ENCODE results near the gene AHNAK.
"Not testable (repeated sequence)": the region's sequence is repeated elsewhere in the genome, so short reads cannot be mapped to it uniquely, and the experiment has no call there.

The AHNAK gene

DNA sequence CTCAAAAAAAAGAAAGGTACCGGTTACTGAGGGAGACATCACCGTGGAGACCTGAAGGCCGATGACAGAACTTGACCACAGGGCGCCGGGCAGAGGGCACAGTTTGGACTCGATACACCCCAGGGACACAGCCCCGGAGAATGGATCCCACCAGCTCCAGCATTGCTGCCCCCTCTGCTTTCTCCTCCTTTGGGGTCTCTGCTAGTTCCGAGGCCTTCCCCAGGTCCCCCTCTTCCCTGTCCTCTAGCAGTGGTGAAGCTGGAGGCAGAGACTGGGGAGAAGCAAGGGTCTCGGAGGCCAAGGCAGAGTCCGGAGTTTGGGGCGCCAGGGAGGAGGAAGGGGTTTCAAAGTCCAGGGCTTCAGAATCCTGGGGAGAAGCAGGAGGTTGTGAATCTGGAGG is 31.9 kb upstream of the AHNAK start:
- TF ChIP-seq ZNF274 (IDR thresholded peaks at IDR 0.05; ENCODE audit: low read depth, low read length): no peak
- no peak overlapping the region for H3K4me3 ChIP-seq (ENCODE audit: low read length)

DNA sequence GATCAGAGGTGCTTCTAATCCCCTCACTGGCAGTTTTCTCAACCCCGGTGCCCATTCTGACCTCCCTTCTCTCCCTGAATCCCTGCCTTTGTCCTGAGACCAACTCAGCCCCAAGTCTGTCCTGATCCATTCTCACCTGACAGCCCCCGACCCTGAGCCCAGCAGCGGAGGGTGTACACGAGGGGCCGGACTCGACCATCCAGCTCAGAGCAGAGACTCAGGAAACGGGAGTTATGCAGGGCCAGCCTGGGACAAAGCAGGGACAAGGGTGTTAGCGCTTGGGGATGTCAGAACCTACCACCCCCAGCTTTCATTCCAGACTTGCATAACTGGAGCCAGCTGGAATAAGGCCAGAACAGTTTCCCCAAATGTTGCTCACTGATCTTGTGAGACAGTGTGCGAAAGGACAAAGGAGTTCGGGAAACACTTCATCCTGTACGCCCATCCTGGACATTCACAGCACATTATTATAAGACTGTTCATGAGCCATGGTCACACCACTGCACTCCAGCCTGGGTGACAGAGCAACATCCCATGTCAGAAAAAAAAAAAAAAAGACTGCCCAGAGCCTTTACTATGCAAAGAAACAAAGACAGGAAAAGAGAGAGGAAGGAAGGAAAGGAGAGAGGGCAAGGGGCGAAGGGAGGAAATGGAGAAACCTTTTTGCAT is 30.6 kb upstream of the AHNAK start:
- TF ChIP-seq ZNF274 (IDR thresholded peaks at IDR 0.05; ENCODE audit: low read depth, low read length): no peak

DNA sequence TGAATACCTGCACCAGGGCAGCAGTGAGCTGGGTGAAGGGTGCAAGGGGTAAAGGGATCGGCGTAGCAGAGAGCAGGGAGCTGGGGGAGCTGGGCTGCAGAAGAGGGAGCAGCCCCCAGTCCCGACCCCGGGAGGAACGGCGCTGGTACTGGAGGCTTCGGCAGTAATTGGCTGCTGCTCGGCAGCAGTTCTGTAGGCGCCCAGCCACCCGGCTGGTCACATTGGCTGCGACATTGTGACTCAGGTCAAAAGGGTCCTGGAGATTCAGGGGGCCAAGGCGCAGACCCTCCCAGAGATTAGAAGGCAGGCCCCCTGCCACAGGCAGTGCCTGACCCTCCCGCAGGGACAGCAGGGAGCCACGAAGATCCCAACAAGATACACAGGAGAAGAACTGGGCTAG is 29.2 kb upstream of the AHNAK start:
- H3K4me3 ChIP-seq (ENCODE audit: low read length): no peak overlapping the region
- TF ChIP-seq ZNF274 (IDR thresholded peaks at IDR 0.05; ENCODE audit: low read depth, low read length): no peak

More for the DNA sequence above, 30.6 kb upstream of the AHNAK start:
- H3K4me3 ChIP-seq (ENCODE audit: low read length): no peak overlapping the region

DNA sequence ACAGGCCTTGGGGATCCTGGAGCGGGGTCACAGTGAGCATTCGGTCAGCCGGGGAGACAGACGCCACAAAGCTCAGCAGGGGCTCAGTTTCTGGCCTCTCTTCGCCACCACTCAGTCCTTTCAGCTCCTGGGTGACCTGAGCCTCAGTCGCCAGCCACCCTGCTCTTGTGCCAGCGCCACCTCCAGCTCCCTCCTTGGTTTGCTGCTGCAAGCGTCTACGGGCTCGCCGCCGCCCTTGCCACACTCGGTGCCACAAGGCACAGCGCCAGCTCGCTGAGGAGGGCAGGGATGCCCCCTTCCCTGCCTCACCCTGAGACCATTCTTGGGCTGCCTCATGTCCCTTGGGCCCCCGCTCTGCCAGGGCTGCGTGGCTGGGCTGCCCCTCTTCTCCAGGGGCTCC is 28.6 kb upstream of the AHNAK start:
- no peak for TF ChIP-seq ZNF274 (IDR thresholded peaks at IDR 0.05; ENCODE audit: low read depth, low read length)
- H3K4me3 ChIP-seq (ENCODE audit: low read length): peak overlapping the region; percentile 68; the same call in 1 of the 2 replicates

DNA sequence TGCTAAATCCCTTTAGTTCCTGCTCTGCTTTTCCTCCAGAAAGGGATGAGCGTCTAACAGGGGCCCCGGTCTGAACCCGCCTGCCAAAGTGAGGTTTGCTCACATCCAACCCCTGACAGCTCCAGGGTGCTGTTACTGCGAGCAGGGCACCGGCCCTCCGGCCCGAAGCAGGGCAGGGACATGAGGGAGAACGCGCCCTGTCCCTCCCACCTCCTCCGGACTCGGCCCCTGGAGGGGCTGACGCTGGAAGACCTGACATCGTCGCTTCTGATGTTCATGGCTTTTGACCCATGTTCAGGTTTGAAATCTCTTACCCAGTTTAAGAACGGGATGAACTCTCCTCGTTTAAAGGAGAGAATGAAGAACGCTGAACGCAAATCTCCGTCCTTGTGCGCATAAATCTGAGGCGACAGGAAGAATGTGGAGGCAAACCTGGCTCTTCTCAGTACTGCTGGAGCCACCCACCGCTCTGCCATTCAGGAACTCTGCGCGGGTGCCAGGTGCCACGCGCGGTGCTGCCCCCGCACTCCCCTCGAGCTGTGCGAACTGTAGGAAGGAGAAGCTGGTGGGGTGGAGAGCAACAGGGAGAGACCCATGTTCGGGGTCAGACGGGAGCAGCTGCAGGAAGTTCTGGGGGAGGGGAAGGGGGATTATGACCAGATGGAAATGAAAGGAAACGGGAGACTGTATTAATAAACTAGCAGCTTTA is 27.9 kb upstream of the AHNAK start:
- TF ChIP-seq ZNF274 (IDR thresholded peaks at IDR 0.05; ENCODE audit: low read depth, low read length): no peak
- peak overlapping the region; percentile 68; the same call in 1 of the 2 replicates for H3K4me3 ChIP-seq (ENCODE audit: low read length)

DNA sequence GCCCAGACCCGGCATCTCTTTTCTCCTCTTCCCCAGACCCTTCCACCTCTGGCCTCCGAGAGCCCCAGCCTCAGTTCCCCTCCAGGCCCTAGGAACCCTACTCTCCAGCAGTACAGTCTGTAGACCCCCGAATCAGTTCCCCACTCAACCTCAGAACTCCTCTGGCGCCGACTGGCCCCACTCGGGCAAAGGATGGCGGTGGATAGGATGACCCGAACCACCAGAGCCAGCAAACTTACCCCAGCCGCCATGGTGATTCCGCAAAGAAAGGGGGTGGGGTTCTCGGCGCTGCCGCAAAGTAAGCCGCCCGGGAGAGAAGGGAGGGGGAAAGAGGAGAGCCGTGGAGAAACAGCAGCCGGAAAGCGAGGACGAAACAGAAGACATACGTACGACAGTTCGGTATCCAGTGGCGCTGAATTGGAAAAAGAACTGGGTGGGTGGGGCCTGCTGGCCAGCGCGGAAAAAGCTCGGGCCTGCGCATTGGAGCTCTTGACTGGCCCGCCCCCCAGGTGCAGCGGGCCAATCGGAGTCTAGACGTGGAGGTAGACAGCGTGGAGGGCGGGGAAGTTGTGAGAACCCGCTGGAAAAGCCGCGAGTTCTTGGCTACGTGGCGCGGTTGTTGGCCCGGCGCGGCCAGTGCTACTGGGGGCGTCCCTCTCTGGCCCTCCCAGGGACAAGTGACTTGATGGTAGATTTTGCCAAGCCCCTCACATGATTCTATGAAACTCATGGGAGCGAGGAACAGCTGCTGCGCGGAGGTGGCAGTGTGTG is 27.2 kb upstream of the AHNAK start, which contains the start of gene EEF1G:
Gene EEF1G, minus strand, starts transcription at position 300 of the 771 bp plus-strand sequence. Its CDS starts 49 bp downstream, at position 251.
- H3K4me3 ChIP-seq (ENCODE audit: low read length): peak within 1 kb of the TSS; percentile 86

DNA sequence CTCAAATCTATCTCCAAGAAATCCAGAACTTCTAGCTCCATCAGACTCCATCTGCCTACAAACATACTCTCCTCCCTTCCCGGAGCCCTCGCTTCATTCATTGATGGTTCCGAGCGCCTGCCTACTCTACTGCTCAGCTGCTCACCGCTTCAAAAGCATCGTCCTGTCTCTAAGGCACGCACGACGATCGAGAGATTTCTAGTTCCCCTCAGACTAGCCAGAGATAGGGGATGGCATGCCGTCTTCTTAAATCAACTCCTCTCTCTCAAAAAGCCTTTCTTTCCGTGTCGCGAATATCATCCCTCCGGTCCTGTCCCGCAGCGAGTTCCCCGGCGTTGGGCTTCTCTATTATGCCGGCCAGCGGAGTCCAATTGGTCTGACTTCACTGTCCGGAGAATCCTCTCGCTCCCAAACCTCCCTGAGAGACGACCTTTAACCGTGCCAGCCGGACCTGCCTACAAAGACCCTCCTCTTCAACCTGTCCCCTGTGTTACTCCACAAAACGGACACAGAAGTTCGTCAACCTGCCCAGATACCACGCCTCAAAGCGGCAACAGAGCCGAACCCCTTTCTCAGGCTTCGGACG is 26.5 kb upstream of the AHNAK start:
- no peak for TF ChIP-seq ZNF274 (IDR thresholded peaks at IDR 0.05; ENCODE audit: low read depth, low read length)
- peak overlapping the region; percentile 86 for H3K4me3 ChIP-seq (ENCODE audit: low read length)

More for the DNA sequence above, 27.2 kb upstream of the AHNAK start, which contains the start of gene EEF1G:
- no peak for TF ChIP-seq ZNF274 (IDR thresholded peaks at IDR 0.05; ENCODE audit: low read depth, low read length)

DNA sequence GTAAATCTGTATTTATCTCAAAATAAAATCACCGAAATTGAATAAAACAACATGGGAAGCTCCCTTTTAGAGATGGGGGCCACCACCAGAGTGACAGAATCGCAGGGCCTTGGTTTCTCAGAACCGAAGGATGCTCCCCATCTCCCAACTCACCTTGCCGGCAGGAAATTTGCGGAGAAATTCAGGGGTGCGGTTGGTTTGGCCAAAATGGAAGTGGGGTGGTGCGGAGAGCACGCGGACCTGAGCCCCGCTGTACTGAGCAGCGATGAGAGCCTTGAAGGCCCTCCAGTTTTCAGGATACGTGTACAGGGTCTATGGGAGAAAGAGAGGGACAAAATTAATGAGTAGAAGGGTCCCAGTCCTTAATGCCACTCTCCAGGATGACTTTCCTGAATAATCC is 25.8 kb upstream of the AHNAK start:
- H3K4me3 ChIP-seq (ENCODE audit: low read length): peak overlapping the region; percentile 86
- TF ChIP-seq ZNF274 (IDR thresholded peaks at IDR 0.05; ENCODE audit: low read depth, low read length): no peak

DNA sequence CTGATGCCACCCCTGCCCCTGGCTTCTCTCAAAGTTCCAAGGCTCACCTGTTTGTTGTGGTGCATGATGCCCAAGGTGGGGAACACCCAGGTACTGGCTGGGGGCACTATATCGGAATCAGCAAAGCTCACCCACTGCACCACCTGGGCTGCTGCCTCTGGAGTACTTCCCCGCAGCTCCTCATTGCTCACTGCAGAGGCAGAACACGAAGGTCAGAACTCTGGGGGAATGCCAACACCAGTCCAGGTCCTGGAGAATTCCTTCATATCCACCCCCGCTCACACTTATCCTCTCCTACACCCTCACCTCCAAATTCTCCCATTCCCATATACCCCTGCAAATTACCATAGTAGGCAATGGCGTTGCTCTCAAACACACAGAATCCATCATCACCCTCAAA is 24.9 kb upstream of the AHNAK start:
- H3K4me3 ChIP-seq (ENCODE audit: low read length): not testable (repeated sequence)

DNA sequence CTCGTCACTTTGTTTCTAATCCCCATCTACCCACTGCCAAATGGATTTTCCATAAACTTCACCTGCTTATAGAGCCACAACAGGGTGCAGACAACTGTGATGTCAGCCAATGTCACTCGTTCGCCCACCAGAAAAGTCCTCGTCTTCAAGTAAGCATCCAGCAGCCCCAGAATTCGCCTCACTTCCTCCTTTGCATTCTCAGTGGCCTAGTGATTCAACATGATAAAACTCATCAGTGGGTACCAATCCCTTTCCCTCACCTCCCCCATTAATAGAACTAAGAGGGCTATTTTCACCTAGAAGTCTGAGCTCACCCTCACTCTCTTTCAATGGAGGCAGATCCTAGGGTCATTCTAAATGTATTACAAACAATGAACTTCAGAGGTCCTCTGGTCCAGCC is 24.3 kb upstream of the AHNAK start:
- not testable (repeated sequence) for H3K4me3 ChIP-seq (ENCODE audit: low read length)

DNA sequence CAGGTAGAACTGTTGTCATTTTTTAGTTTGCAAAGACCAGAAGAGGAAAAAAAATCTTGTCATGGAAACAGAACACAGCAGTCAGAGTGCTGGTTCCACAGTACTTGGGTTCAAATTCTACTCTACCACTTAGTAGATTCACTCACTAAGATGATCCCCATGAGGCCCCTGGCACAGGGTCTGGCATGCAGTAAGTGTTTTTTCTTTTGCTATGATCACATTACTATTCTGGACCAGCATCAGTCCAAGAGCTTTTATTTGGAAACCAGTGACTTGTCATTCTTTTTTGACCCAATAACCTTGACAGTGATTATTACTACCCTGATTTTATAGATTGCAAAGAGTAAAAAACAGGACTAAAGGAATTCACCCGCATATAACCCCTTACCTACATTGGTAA is 23.0 kb upstream of the AHNAK start:
- H3K4me3 ChIP-seq (ENCODE audit: low read length): no peak overlapping the region
- TF ChIP-seq ZNF274 (IDR thresholded peaks at IDR 0.05; ENCODE audit: low read depth, low read length): no peak

DNA sequence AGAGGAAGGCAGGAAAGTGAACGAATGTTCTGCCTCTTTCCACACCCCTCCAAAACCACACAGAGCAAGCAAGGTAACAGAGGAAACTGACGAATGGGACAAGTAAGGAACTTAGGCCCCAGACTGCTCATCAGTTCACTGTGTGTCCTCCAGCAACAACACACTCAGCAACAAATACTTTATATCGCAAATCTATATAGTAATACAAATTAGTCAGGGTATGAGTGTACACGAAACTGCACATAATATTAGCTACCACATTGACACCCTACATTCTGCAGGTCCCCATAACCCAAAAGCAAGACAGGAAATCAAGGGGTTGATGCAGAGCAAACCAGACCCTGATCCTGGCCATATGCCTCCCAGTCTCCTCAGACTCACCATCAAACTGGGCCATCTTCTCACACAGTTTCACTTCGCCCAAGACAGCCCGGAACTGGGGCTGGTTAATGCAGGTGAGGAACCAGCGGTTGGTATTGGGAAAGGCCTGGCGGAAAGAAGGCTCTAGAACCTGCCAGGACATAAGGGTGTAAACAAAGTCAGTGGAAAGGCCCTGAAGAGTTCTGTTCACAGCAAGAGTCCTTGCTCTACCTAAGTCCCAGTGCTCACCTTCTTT is 20.5 kb upstream of the AHNAK start:
- no peak for TF ChIP-seq ZNF274 (IDR thresholded peaks at IDR 0.05; ENCODE audit: low read depth, low read length)
- no peak overlapping the region for H3K4me3 ChIP-seq (ENCODE audit: low read length)

DNA sequence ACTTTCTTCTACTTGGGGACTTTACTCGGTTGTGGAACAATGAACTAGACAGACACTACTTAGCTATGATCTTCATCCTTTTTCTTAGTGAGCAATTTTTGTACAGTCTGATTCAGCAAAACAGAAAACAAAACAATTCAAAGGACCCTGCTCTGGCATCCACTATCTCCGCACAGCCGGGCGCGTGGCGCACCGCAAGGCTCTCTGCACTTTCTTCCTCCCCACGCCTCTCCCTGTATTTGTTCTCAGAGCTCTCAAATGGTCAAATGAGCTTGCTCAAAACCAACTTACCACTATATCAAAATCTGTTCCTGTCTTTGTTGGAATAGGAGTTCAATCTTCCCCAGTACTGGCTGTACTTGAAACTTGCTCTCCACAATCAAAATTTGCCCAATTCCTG is 19.6 kb upstream of the AHNAK start:
- H3K4me3 ChIP-seq (ENCODE audit: low read length): no peak overlapping the region
- TF ChIP-seq ZNF274 (IDR thresholded peaks at IDR 0.05; ENCODE audit: low read depth, low read length): no peak
